Measurements from ENCODE around the gene ZNF316. TPM values are rescaled to one million over a fixed set of nuclear protein-coding genes. Genes with fewer than 3 reads are reported as not detected.
"Not testable (repeated sequence)": the region's sequence is repeated elsewhere in the genome, so short reads cannot be mapped to it uniquely, and the experiment has no call there.

ZNF316 gene
- total RNA-seq, 1 donor from 2014 or later, result 28.9 TPM

DNA sequence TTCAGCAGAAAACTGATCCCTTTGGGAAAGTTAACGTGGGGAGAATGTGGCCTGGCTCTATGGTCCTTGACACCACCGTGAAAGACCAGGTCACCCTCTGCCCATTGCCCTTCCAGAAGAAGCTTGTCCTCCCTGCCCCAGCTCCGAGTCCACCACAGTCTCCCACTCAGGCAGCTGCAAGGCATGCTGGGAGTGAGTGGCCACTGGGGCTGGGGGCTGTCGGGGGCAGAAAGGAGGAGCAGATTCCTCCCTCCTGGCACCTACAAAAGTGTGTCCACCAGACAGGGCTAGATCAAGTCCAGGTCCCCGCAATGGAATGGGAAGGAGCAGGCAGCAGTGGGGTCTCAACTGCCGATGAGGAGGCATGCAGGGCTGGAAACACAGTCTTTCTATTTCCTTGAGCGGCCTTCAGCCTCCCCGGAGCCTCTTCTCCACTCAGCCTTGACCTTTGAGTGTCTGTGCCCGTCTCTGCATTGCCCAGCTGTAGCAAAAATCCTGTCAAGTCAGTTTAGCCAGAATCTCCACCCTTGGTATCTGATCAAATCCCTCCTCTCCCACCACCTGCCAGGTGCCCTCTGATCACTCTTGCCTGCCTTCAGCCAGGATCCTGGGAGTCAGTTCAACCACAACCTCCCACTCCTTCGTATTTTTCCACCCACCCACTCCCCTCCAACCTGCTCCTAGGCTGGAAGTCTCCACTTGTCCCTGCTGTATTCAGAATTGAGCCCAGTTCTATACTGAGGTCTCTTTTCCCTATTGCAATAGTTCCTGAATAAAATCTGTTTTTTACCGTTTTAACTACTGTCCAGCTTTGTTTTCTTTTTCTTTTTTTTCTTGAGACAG, 6.9 kb upstream of the ZNF316 start:
- Mint-ChIP-seq H3K27me3 (ENCODE audit: low read depth) (no peaks in the 10 kb centered on the region), H3K4me3 (ENCODE audit: unreplicated experiment) (no peak overlapping the region), H3K27ac (ENCODE audit: unreplicated experiment) (no peak overlapping the region), H3K9me3 (ENCODE audit: low read depth) (no peaks in the 10 kb centered on the region), H3K36me3 (ENCODE audit: low read depth) (no peaks in the 10 kb centered on the region), H3K4me1 (ENCODE audit: low read depth) (no peaks in the 10 kb centered on the region)
- no peak for DNase-seq (ENCODE audit: low spot score)
- no peak for TF ChIP-seq CTCF (IDR thresholded peaks at IDR 0.05)

- Mint-ChIP-seq H3K4me1 (ENCODE audit: low read depth) (peaks cover 6% of the 10 kb centered on the region), H3K27me3 (ENCODE audit: low read depth) (no peaks in the 10 kb centered on the region), H3K27ac (ENCODE audit: unreplicated experiment) (no peak overlapping the region), H3K36me3 (ENCODE audit: low read depth) (no peaks in the 10 kb centered on the region), H3K9me3 (ENCODE audit: low read depth) (no peaks in the 10 kb centered on the region), H3K4me3 (ENCODE audit: unreplicated experiment) (no peak overlapping the region)
- no peak for DNase-seq (ENCODE audit: low spot score)
- TF ChIP-seq CTCF (IDR thresholded peaks at IDR 0.05), result no peak
These were observed 5.5 kb upstream of the ZNF316 start for GRCh38 chr7:6631605-6632004.

- H3K4me1 Mint-ChIP-seq (ENCODE audit: low read depth), result peaks cover 19% of the 10 kb centered on the region
- H3K36me3 Mint-ChIP-seq (ENCODE audit: low read depth), result no peaks in the 10 kb centered on the region
- no peaks in the 10 kb centered on the region for H3K27me3 Mint-ChIP-seq (ENCODE audit: low read depth)
- H3K9me3 Mint-ChIP-seq (ENCODE audit: low read depth), result no peaks in the 10 kb centered on the region
- TF ChIP-seq CTCF (IDR thresholded peaks at IDR 0.05), result no peak
- H3K4me3 Mint-ChIP-seq (ENCODE audit: unreplicated experiment), result no peak overlapping the region
- no peak for DNase-seq (ENCODE audit: low spot score)
- no peak overlapping the region for H3K27ac Mint-ChIP-seq (ENCODE audit: unreplicated experiment)
These were observed 3.1 kb upstream of the ZNF316 start for GRCh38 chr7:6634021-6634420.

DNA sequence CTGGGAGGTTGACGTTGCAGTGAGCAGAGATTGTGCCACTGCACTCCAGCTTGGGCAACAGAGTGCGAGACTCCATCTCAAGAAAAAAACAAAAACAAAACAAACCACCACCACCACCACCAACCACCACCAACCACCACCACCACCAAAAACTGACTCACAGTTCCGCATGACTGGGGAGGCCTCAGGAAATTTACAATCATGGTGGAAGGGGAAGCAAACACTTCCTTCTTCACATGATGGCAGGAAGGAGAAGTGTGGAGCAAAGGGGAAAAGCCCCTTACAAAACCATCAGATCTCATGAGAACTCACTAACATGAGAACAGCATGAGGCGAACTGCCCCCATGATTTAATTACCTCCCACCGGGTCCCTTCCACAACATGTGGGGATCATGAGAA, 2.1 kb upstream of the ZNF316 start:
- H3K36me3 Mint-ChIP-seq (ENCODE audit: low read depth); H3K27me3 Mint-ChIP-seq (ENCODE audit: low read depth); H3K4me3 Mint-ChIP-seq (ENCODE audit: unreplicated experiment); H3K9me3 Mint-ChIP-seq (ENCODE audit: low read depth); DNase-seq (ENCODE audit: low spot score): not testable (repeated sequence)
- H3K27ac Mint-ChIP-seq (ENCODE audit: unreplicated experiment), result peak overlapping the region; percentile 36
- H3K4me1 Mint-ChIP-seq (ENCODE audit: low read depth), result peaks cover 25% of the 10 kb centered on the region

GRCh38 chr7:6637544-6638229, 569 bp downstream of the ZNF316 start:
- Mint-ChIP-seq H3K4me3 (ENCODE audit: unreplicated experiment) (peak overlapping the region; percentile 79), H3K4me1 (ENCODE audit: low read depth) (peaks cover 28% of the 10 kb centered on the region), H3K36me3 (ENCODE audit: low read depth) (peaks cover 7% of the 10 kb centered on the region), H3K27ac (ENCODE audit: unreplicated experiment) (no peak overlapping the region), H3K9me3 (ENCODE audit: low read depth) (no peaks in the 10 kb centered on the region), H3K27me3 (ENCODE audit: low read depth) (no peaks in the 10 kb centered on the region)
- no peak for DNase-seq (ENCODE audit: low spot score)
- TF ChIP-seq CTCF (IDR thresholded peaks at IDR 0.05), result peak; percentile 66

All from chondrocyte (in vitro differentiated cells).